Loucy (cell line): ENCODE results near the gene VAV1.

Experiments used
- CTCF ChIP-seq: fragments of 200-600 bp; sonication (generic); conservative IDR thresholded peaks from 2 replicates; pipeline ENCODE4 v1.5.1; 2014; ENCODE audit warnings: mild to moderate bottlenecking, antibody characterized with exemption, low read length
- EZH2phosphoT487 ChIP-seq: fragments of 200-600 bp; IDR thresholded peaks from 2 replicates; pipeline ENCODE4 v1.6.1; 2018; ENCODE audit warnings: antibody characterized with exemption, mild to moderate bottlenecking, moderate library complexity, borderline replicate concordance

- peak; percentile 41; the same call in 1 of the 2 replicates for TF ChIP-seq CTCF
- no peak for TF ChIP-seq EZH2phosphoT487
Measured at GRCh38 chr19:6733338-6734095, 39.0 kb upstream of the VAV1 start.
